NB4 (cell line): ENCODE data around the gene NMT1.

Experiments
- DNase-seq: peaks from one replicate; pipeline ENCODE4 v3.0.0; 2010; ENCODE audit warnings: low read depth
- H3K4me3 ChIP-seq: one replicate; pipeline ENCODE4 v1.5.1; 2011; ENCODE audit warnings: mild to moderate bottlenecking, low read depth, low read length, moderate library complexity
- CTCF ChIP-seq: IDR thresholded peaks from one replicate; pipeline ENCODE4 v1.5.1; 2012; ENCODE audit warnings: low read depth, low read length
- MAX ChIP-seq: IDR thresholded peaks from 2 replicates; pipeline ENCODE4 v1.6.1; 2011; ENCODE audit warnings: low read depth, low read length
- MYC ChIP-seq: IDR thresholded peaks from 2 replicates; pipeline ENCODE4 v1.6.1; 2011; ENCODE audit warnings: low read depth, low read length
- POLR2A ChIP-seq: IDR thresholded peaks from 2 replicates; pipeline ENCODE4 v1.6.1; 2011; ENCODE audit warnings: mild to moderate bottlenecking; ENCODE audit not compliant: insufficient read length; ENCODE audit errors: extremely low read depth

NMT1 gene

GRCh38 chr17:45108595-45109521, 47.7 kb downstream of the NMT1 start:
- TF ChIP-seq MYC = no peak
- no peak for TF ChIP-seq CTCF
- no peak for TF ChIP-seq MAX
- TF ChIP-seq POLR2A = no peak
- no peak for DNase-seq
- H3K4me3 ChIP-seq = no peak overlapping the region

- DNase-seq = no peak
- no peak overlapping the region for H3K4me3 ChIP-seq
- TF ChIP-seq MAX (no peak), CTCF (no peak), POLR2A (no peak), MYC (no peak)
Observed at GRCh38 chr17:45110676-45111611, 49.8 kb downstream of the NMT1 start.

- H3K4me3 ChIP-seq = no peak overlapping the region
- TF ChIP-seq POLR2A (no peak), MAX (no peak)
- DNase-seq = no peak
Observed at GRCh38 chr17:45111850-45112249, 50.7 kb downstream of the NMT1 start.

GRCh38 chr17:45112559-45113423, 51.7 kb downstream of the NMT1 start:
- no peak for TF ChIP-seq POLR2A
- no peak for TF ChIP-seq CTCF
- no peak for TF ChIP-seq MYC
- TF ChIP-seq MAX = no peak
- H3K4me3 ChIP-seq = no peak overlapping the region
- no peak for DNase-seq

GRCh38 chr17:45113424-45113754, 52.3 kb downstream of the NMT1 start:
- TF ChIP-seq CTCF (no peak), MYC (no peak)
- no peak overlapping the region for H3K4me3 ChIP-seq
- DNase-seq = no peak
